HepG2 (cell line): ENCODE data around the gene GDF2. TPM values are rescaled to one million over a fixed set of nuclear protein-coding genes. Genes with fewer than 3 reads are reported as not detected.

Experiments used
- ATAC-seq: fragments of 200-7000 bp; cut with Tn5 transposase; 3 replicates; pipeline ENCODE4 v1.9.1; 2020; ENCODE audit warnings: mild to moderate bottlenecking, moderate library complexity
- BruUV-seq: library from RNA; stranded (reverse); fragments of 400-500 nt; replicated peaks from 2 replicates; lab custom pipeline; 2021; lab: Mats Ljungman, UMichigan
- CTCF ChIA-PET: fragments of 300-600 bp; formaldehyde crosslinking; extraction: SDS; loops from one replicate; lab custom pipeline; 2021; ENCODE audit warnings: low total read pairs, inconsistent platforms, low intra/inter-chr PET ratio; lab: Yijun Ruan, JAX
- POLR2A ChIA-PET: fragments of 350-600 bp; sonication (Branson Sonifier 250); formaldehyde crosslinking; loops from one replicate; lab custom pipeline; 2020; ENCODE audit warnings: antibody characterized with exemption, inconsistent platforms; lab: Yijun Ruan, JAX
- DNase-seq: peaks from one replicate; pipeline ENCODE4 v3.0.0-alpha.2; 2015; ENCODE audit warnings: low spot score
- FAIRE-seq: peaks from 3 replicates; lab custom pipeline; 2011; peaks lifted over from hg19 to GRCh38; lab: Jason Lieb, UNC
- H2AFZ ChIP-seq: one replicate; pipeline ENCODE4 v1.6.1; 2011; ENCODE audit warnings: low read length, inconsistent platforms
- H3K27ac ChIP-seq: fragments of 300-600 bp; 3 replicates; pipeline ENCODE4 v1.8.0; 2011; ENCODE audit warnings: mixed run types, mild to moderate bottlenecking, mixed read lengths, low read length, inconsistent platforms; ENCODE audit not compliant: insufficient read depth; ENCODE audit errors: extremely low read length
- H3K27me3 ChIP-seq, 2 experiments: fragments of 200-600 bp in 1 of 2; 2 replicates in 1 of 2; 3 replicates in 1 of 2; pipeline versions ENCODE4 v1.6.0 to v1.8.0; 2011; ENCODE audit warnings: low read length in 2 of 2, mild to moderate bottlenecking in 2 of 2, moderate library complexity in 2 of 2, inconsistent platforms in 1 of 2; ENCODE audit not compliant: insufficient read depth in 2 of 2, control insufficient read depth in 1 of 2
- H3K36me3 ChIP-seq, 2 experiments: fragments of 200-600 bp in 1 of 2; replicated peaks in 1 of 2; 2 replicates in 1 of 2; 3 replicates in 1 of 2; pipeline versions ENCODE4 v1.5.1 to v1.8.0; 2011; ENCODE audit warnings: low read length in 2 of 2, inconsistent platforms in 1 of 2; ENCODE audit not compliant: insufficient read depth in 2 of 2, control insufficient read depth in 1 of 2
- H3K4me1 ChIP-seq: 2 replicates; pipeline ENCODE4 v1.5.1; 2012; ENCODE audit warnings: low read length, inconsistent platforms; ENCODE audit not compliant: insufficient read depth
- H3K4me2 ChIP-seq: 2 replicates; pipeline ENCODE4 v1.6.0; 2011; ENCODE audit warnings: low read depth, low read length, inconsistent platforms
- H3K4me3 ChIP-seq, 3 experiments: fragments of 200-600 bp in 1 of 3; sonication (generic), shearing (Covaris generic) in 1 of 3; replicated peaks in 1 of 3; 2 replicates each; pipeline ENCODE4 v1.5.1; 2011 to 2016; ENCODE audit warnings: low read length in 3 of 3, inconsistent platforms in 2 of 3, low read depth in 2 of 3, mild to moderate bottlenecking in 2 of 3, control low read depth in 1 of 3, mixed read lengths in 1 of 3; ENCODE audit not compliant: insufficient read depth in 1 of 3
- H3K79me2 ChIP-seq: one replicate; pipeline ENCODE4 v1.6.1; 2011; ENCODE audit warnings: low read length, inconsistent platforms; ENCODE audit not compliant: insufficient read depth
- H3K9ac ChIP-seq: 2 replicates; pipeline ENCODE4 v1.6.0; 2011; ENCODE audit warnings: mild to moderate bottlenecking, low read depth, low read length, inconsistent platforms; ENCODE audit not compliant: insufficient read depth
- H3K9me3 ChIP-seq: 2 replicates; pipeline ENCODE4 v1.5.1; 2012; ENCODE audit warnings: mild to moderate bottlenecking, low read length
- H4K20me1 ChIP-seq: 2 replicates; pipeline ENCODE4 v1.6.0; 2011; ENCODE audit warnings: inconsistent platforms, mild to moderate bottlenecking, low read length, moderate library complexity; ENCODE audit not compliant: insufficient read depth
- ATF2 ChIP-seq: sonication (generic); formaldehyde crosslinking; IDR thresholded peaks from 2 replicates; pipeline ENCODE4 v1.4.0; 2020; ENCODE audit warnings: missing genetic modification reagents
- CEBPB ChIP-seq: IDR thresholded peaks from 2 replicates; pipeline ENCODE4 v1.6.1; 2011; ENCODE audit warnings: low read depth, low read length, improper control_type of control experiment, borderline replicate concordance
- TCF12 ChIP-seq, 2 experiments: fragments of 450-650 bp in 1 of 2; sonication (generic) in 1 of 2; formaldehyde crosslinking in 1 of 2; IDR thresholded peaks; 2 replicates each; pipeline versions ENCODE4 v1.6.1 to v1.8.0; 2017 to 2022; ENCODE audit warnings: antibody characterized with exemption in 1 of 2, mild to moderate bottlenecking in 1 of 2, missing genetic modification reagents in 1 of 2, moderate library complexity in 1 of 2
- ZNF335 ChIP-seq: sonication (generic); formaldehyde crosslinking; IDR thresholded peaks from 2 replicates; pipeline ENCODE4 v1.4.0; 2020; ENCODE audit warnings: missing genetic modification reagents
- ZNF441 ChIP-seq: sonication (generic); formaldehyde crosslinking; IDR thresholded peaks from 2 replicates; pipeline ENCODE4 v1.7.0; 2021; ENCODE audit warnings: missing genetic modification reagents, borderline replicate concordance
- ZNF451 ChIP-seq: sonication (generic); formaldehyde crosslinking; IDR thresholded peaks from 2 replicates; pipeline ENCODE4 v1.5.0; 2020; ENCODE audit warnings: mild to moderate bottlenecking, missing genetic modification reagents
- ZNF549 ChIP-seq: sonication (generic); formaldehyde crosslinking; IDR thresholded peaks from 2 replicates; pipeline ENCODE4 v1.5.0; 2020; ENCODE audit warnings: missing genetic modification reagents
- WGBS: methylation state at CpG from one replicate; pipeline ENCODE4 v1.1.6; 2017; ENCODE audit warnings: low lambda C conversion rate; 5-methylcytosine and 5-hydroxymethylcytosine counted together
- in situ Hi-C: cut with HindIII; loops from 2 replicates; pipeline ENCODE4 v1.10.0; 2017; ENCODE audit warnings: low pct_unique_long_range_greater_than_20kb; ENCODE audit not compliant: extremely low pct_ligation_motif_present
- intact Hi-C: fragments of 100-400 bp; cut with micrococcal nuclease; formaldehyde crosslinking; loops from one replicate; pipeline ENCODE4 v1.10.0; 2022; ENCODE audit not compliant: unreplicated experiment
- polyA plus RNA-seq, 8 experiments: library from polyadenylated mRNA; depleted of rRNA in 3 of 8; stranded (reverse) in 7 of 8; unstranded in 1 of 8; fragments of >200 nt; fragmentation: Illumina TruSeq in 4 of 8; extraction: Trizol in 4 of 8; gene quantifications; 2 replicates each; pipeline versions ENCODE4 v1.2.1 to v1.2.3, GENCODE V29; 2011 to 2016; ENCODE audit warnings: low read depth in 4 of 8, missing spikeins in 1 of 8, mixed read lengths in 1 of 8; ENCODE audit not compliant: insufficient read depth in 1 of 8
- total RNA-seq, 5 experiments: library from RNA; depleted of rRNA; stranded (reverse); fragments of >200 nt; fragmentation: Illumina TruSeq; extraction: Trizol; gene quantifications; 2 replicates each; pipeline ENCODE4 v1.2.3, GENCODE V29; 2016; ENCODE audit warnings: low read depth in 1 of 5

GDF2 gene
- total and polyA plus RNA-seq, 2 of the 13 experiments (the other 11 are each of a cell fraction or from before 2014, with no cell fraction given): not detected

DNA sequence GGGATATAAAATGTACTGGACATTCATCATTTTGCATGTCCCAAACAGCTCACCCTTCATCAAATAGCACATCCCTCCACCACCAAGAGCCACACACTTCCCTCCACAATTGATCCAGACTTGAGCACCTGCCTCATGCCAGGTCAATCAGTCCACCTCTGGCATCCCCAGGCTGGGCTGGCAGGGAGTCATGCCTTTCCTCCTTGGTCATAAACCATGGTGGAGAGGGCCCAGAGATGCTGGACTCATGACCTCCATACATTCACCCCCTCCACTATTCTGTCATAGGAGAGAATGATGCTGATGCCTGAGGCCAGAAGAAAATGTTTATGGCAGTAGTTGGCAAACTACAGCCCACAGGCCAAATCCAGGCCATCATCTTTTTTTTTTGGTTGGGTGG, 38.4 kb upstream of the GDF2 start:
- ATAC-seq: no peak
- Histone ChIP-seq H3K4me1 (no peaks in the 10 kb centered on the region), H3K9me3 (no peaks in the 10 kb centered on the region), H3K4me2 (no peak overlapping the region)
- intact Hi-C loops: no loop called here
- TF ChIP-seq ZNF549 (CRISPR knock-in tag): no peak
- TF ChIP-seq, all 625 proteins: peak for 0
- no peaks in the 10 kb centered on the region for H3K36me3 ChIP-seq
- H2AFZ ChIP-seq: no peak overlapping the region
- peaks cover 2 to 16% of the 10 kb centered on the region in 2 experiments; a peak in 3 of 5 replicates for H3K27me3 ChIP-seq
- ChIA-PET CTCF (no interaction called here), POLR2A (no interaction called here)
- no peak overlapping the region for H3K4me3 ChIP-seq
- no peak for FAIRE-seq
- no peak overlapping the region for H3K9ac ChIP-seq
- BruUV-seq: no TSS peak
- H4K20me1 ChIP-seq: no peaks in the 10 kb centered on the region
- DNase-seq: no peak
- H3K27ac ChIP-seq: no peak overlapping the region
- H3K79me2 ChIP-seq: no peaks in the 10 kb centered on the region
- in situ Hi-C loops: no loop called here

- no peak for DNase-seq
- H3K27ac ChIP-seq: no peak overlapping the region
- H3K4me3 ChIP-seq: no peak overlapping the region
- in situ Hi-C loops: no loop called here
- BruUV-seq: no TSS peak
- H3K79me2 ChIP-seq: no peaks in the 10 kb centered on the region
- no peak overlapping the region for H2AFZ ChIP-seq
- POLR2A ChIA-PET: no interaction called here
- FAIRE-seq: no peak
- TF ChIP-seq ZNF335 (CRISPR knock-in tag): no peak
- no peak for TF ChIP-seq ZNF451 (CRISPR knock-in tag)
- no peak for TF ChIP-seq ZNF441
- TF ChIP-seq CEBPB: no peak
- no peak for TF ChIP-seq ATF2
- TF ChIP-seq TCF12 (IDR thresholded peaks at IDR 0.05): no peak
- TF ChIP-seq TCF12 (CRISPR knock-in tag; IDR thresholded peaks at IDR 0.05): no peak
- TF ChIP-seq, all 625 proteins: peak for 0
- Histone ChIP-seq H3K9me3 (no peaks in the 10 kb centered on the region), H3K4me2 (no peak overlapping the region), H3K9ac (no peak overlapping the region), H3K4me1 (no peaks in the 10 kb centered on the region), H3K36me3 (no peaks in the 10 kb centered on the region), H3K27me3 (peaks cover 2 to 16% of the 10 kb centered on the region in 2 experiments; a peak in 3 of 5 replicates), H4K20me1 (no peaks in the 10 kb centered on the region)
- ATAC-seq: peak; percentile 58; the same call in 2 of the 3 replicates
- intact Hi-C loops: no loop called here
- CTCF ChIA-PET: no interaction called here
- WGBS: 0% methylated on average over 8 of the region's 8 CpGs
Measured at GRCh38 chr10:47285381-47286115, 36.7 kb upstream of the GDF2 start.
